Testis (tissue), 2 donors: ENCODE measurements around the gene CCDC30.

ENCODE experiments used
- POLR2A ChIP-seq: fragments of 450-650 bp; IDR thresholded peaks from one replicate; pipeline ENCODE4 v1.6.1; 2017; ENCODE audit warnings: antibody characterized with exemption, mild to moderate bottlenecking, moderate library complexity
- TF ChIP-seq, protein P1 (sequence below), 3 experiments: fragments of 450-650 bp in 2 of 3; fragments of 200-600 bp in 1 of 3; sonication (generic) in 1 of 3; IDR thresholded peaks; one replicate each; pipeline ENCODE4 v1.5.1; 2016 to 2019; ENCODE audit warnings: antibody characterized with exemption in 3 of 3, mild to moderate bottlenecking in 2 of 3, moderate library complexity in 1 of 3

GRCh38 chr1:42669936-42670335 lies 206.8 kb downstream of the CCDC30 start:
- TF ChIP-seq, protein P1, sequence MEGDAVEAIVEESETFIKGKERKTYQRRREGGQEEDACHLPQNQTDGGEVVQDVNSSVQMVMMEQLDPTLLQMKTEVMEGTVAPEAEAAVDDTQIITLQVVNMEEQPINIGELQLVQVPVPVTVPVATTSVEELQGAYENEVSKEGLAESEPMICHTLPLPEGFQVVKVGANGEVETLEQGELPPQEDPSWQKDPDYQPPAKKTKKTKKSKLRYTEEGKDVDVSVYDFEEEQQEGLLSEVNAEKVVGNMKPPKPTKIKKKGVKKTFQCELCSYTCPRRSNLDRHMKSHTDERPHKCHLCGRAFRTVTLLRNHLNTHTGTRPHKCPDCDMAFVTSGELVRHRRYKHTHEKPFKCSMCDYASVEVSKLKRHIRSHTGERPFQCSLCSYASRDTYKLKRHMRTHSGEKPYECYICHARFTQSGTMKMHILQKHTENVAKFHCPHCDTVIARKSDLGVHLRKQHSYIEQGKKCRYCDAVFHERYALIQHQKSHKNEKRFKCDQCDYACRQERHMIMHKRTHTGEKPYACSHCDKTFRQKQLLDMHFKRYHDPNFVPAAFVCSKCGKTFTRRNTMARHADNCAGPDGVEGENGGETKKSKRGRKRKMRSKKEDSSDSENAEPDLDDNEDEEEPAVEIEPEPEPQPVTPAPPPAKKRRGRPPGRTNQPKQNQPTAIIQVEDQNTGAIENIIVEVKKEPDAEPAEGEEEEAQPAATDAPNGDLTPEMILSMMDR (IDR thresholded peaks at IDR 0.05): no peak
- TF ChIP-seq POLR2A: no peak
